Activated CD4-positive, alpha-beta T cell treated with anti-CD3 and anti-CD28 coated beads, Interleukin-2, amount 50 U/mL, for 1 hour (primary cell): Measurements from ENCODE around the gene WDR74.
"Not testable (repeated sequence)": the region's sequence is repeated elsewhere in the genome, so short reads cannot be mapped to it uniquely, and the experiment has no call there.

Experiments
- DNase-seq: peaks from one replicate; pipeline ENCODE4 v3.0.0-alpha.2; 2020

Gene WDR74

GRCh38 chr11:62840721-62841360 lies 1.5 kb upstream of the WDR74 start:
- DNase-seq = peak; percentile 73

- DNase-seq = no peak
Measured at GRCh38 chr11:62835336-62835735, 4.1 kb downstream of the WDR74 start.

- no peak for DNase-seq
Measured at GRCh38 chr11:62832336-62833234, 6.8 kb downstream of the WDR74 start, which contains the start of gene TEX54. Gene TEX54 (minus strand): TSS chr11:62832841.

GRCh38 chr11:62831520-62832335 lies 7.7 kb downstream of the WDR74 start, which contains the start of gene STX5:
Gene STX5 (minus strand): TSS chr11:62832051. CDS start chr11:62831243, 808 bp downstream.
- peak; percentile 100 for DNase-seq

- peak; percentile 8 for DNase-seq
Measured at GRCh38 chr11:62830904-62831519, 8.4 kb downstream of the WDR74 start.

GRCh38 chr11:62828130-62828529 lies 11.3 kb downstream of the WDR74 start:
- not testable (repeated sequence) for DNase-seq

GRCh38 chr11:62823677-62824076 lies 15.7 kb downstream of the WDR74 start:
- DNase-seq = no peak

- DNase-seq = no peak
Measured at GRCh38 chr11:62817129-62817528, 22.3 kb downstream of the WDR74 start.

- no peak for DNase-seq
Measured at GRCh38 chr11:62816557-62816956, 22.8 kb downstream of the WDR74 start.

- DNase-seq = no peak
Measured at GRCh38 chr11:62811659-62812058, 27.7 kb downstream of the WDR74 start.

GRCh38 chr11:62810748-62811147 lies 28.6 kb downstream of the WDR74 start:
- no peak for DNase-seq

GRCh38 chr11:62806611-62807121 lies 32.7 kb downstream of the WDR74 start:
- DNase-seq = no peak

GRCh38 chr11:62805961-62806441 lies 33.4 kb downstream of the WDR74 start:
- peak; percentile 26 for DNase-seq

GRCh38 chr11:62805076-62805892 lies 34.1 kb downstream of the WDR74 start, which contains the start of gene NXF1:
Gene NXF1 (minus strand): TSS chr11:62805440. CDS start chr11:62805356, 84 bp downstream.
- DNase-seq = peak; percentile 96

- no peak for DNase-seq
Measured at GRCh38 chr11:62804310-62805075, 34.9 kb downstream of the WDR74 start.

- DNase-seq = no peak
Measured at GRCh38 chr11:62801071-62801470, 38.3 kb downstream of the WDR74 start.

GRCh38 chr11:62799486-62799885 lies 39.9 kb downstream of the WDR74 start:
- DNase-seq = no peak

GRCh38 chr11:62796281-62796680 lies 43.1 kb downstream of the WDR74 start:
- DNase-seq = no peak

- no peak for DNase-seq
Measured at GRCh38 chr11:62794201-62794775, 45.1 kb downstream of the WDR74 start.

GRCh38 chr11:62792202-62792575 lies 47.2 kb downstream of the WDR74 start:
- no peak for DNase-seq
